HCT116 (cell line): ENCODE measurements around the gene TFB2M. TPM values are rescaled to one million over a fixed set of nuclear protein-coding genes. Genes with fewer than 3 reads are reported as not detected.

ENCODE experiments used
- ATAC-seq: fragments of 200-7000 bp; cut with Tn5 transposase; 2 replicates; pipeline ENCODE4 v1.9.1; 2020; ENCODE audit warnings: mild to moderate bottlenecking, moderate library complexity
- BruUV-seq: library from RNA; stranded (reverse); fragments of 400-500 nt; replicated peaks from 2 replicates; lab custom pipeline; 2021; lab: Mats Ljungman, UMichigan
- CTCF ChIA-PET: fragments of 300-600 bp; sonication (Branson Sonifier 250); formaldehyde crosslinking; loops from one replicate; lab custom pipeline; 2021; ENCODE audit warnings: antibody characterized with exemption; lab: Charles Lee
- POLR2A ChIA-PET: fragments of 300-600, 350-600 bp; sonication (Branson Sonifier 250); formaldehyde crosslinking; loops from one replicate; lab custom pipeline; 2021; ENCODE audit warnings: antibody characterized with exemption; lab: Charles Lee
- RAD21 ChIA-PET, 2 experiments: fragments of 300-600 bp; sonication (Branson Sonifier 250); formaldehyde crosslinking; loops; one replicate each; lab custom pipeline; 2023; ENCODE audit warnings: low total read pairs in 2 of 2; ENCODE audit not compliant: uncharacterized antibody in 2 of 2, unreplicated experiment in 2 of 2, low non-redundant PET in 1 of 2; lab: Charles Lee
- DNase-seq: peaks from one replicate; pipeline ENCODE4 v3.0.0-alpha.2; 2010; ENCODE audit warnings: low read depth, low spot score
- H2AFZ ChIP-seq: fragments of 200-600 bp; shearing (Covaris generic), sonication (generic); 2 replicates; pipeline ENCODE4 v1.6.1; 2017; ENCODE audit warnings: low read depth, mixed run types, mixed read lengths, antibody characterized with exemption, low read length; ENCODE audit not compliant: poor library complexity, severe bottlenecking
- H3K27ac ChIP-seq: 2 replicates; pipeline ENCODE4 v1.5.1; 2012; ENCODE audit warnings: low read depth, low read length
- H3K27me3 ChIP-seq: fragments of 200-600 bp; sonication (generic); 2 replicates; pipeline ENCODE4 v1.6.1; 2016; ENCODE audit warnings: mixed run types, low read length, mixed read lengths; ENCODE audit not compliant: insufficient read depth
- H3K36me3 ChIP-seq, 2 experiments: fragments of 200-500 bp in 1 of 2; fragments of 200-600 bp in 1 of 2; sonication (Bioruptor generic) in 1 of 2; sonication (generic) in 1 of 2; 2 replicates each; pipeline versions ENCODE4 v1.5.1 to v1.6.1; 2014 to 2016; ENCODE audit warnings: low read length in 2 of 2, inconsistent platforms in 1 of 2, mixed read lengths in 1 of 2, mixed run types in 1 of 2; ENCODE audit not compliant: insufficient read depth in 2 of 2, control insufficient read depth in 1 of 2
- H3K4me1 ChIP-seq, 2 experiments: fragments of 200-600 bp in 1 of 2; sonication (generic) in 1 of 2; 2 replicates each; pipeline versions ENCODE4 v1.5.1 to v1.6.1; 2012 to 2017; ENCODE audit warnings: low read length in 2 of 2, inconsistent platforms in 1 of 2, mild to moderate bottlenecking in 1 of 2, mixed read lengths in 1 of 2, mixed run types in 1 of 2, moderate library complexity in 1 of 2; ENCODE audit not compliant: insufficient read depth in 2 of 2, control insufficient read depth in 1 of 2
- H3K4me2 ChIP-seq: fragments of 200-600 bp; sonication (generic); 2 replicates; pipeline ENCODE4 v1.6.1; 2017; ENCODE audit warnings: mixed run types, low read length, mixed read lengths
- H3K4me3 ChIP-seq, 2 experiments: fragments of 200-600 bp in 1 of 2; sonication (generic) in 1 of 2; replicated peaks in 1 of 2; 2 replicates each; pipeline ENCODE4 v1.5.1; 2011 to 2016; ENCODE audit warnings: low read length in 2 of 2, control low read depth in 1 of 2, low read depth in 1 of 2, mild to moderate bottlenecking in 1 of 2, mixed read lengths in 1 of 2, mixed run types in 1 of 2
- H3K79me2 ChIP-seq: fragments of 200-600 bp; sonication (generic); 2 replicates; pipeline ENCODE4 v1.6.1; 2017; ENCODE audit warnings: mild to moderate bottlenecking, mixed run types, low read length, moderate library complexity, mixed read lengths; ENCODE audit not compliant: insufficient read depth
- H3K9ac ChIP-seq: fragments of 200-600 bp; sonication (generic); 2 replicates; pipeline ENCODE4 v1.6.1; 2016; ENCODE audit warnings: low read length, mixed read lengths
- H3K9me2 ChIP-seq: fragments of 200-600 bp; sonication (generic), shearing (Covaris generic); 2 replicates; pipeline ENCODE4 v1.6.1; 2017; ENCODE audit warnings: mixed run types, mild to moderate bottlenecking, moderate library complexity; ENCODE audit not compliant: insufficient read depth
- H3K9me3 ChIP-seq, 2 experiments: fragments of 200-500 bp in 1 of 2; fragments of 200-600 bp in 1 of 2; sonication (Bioruptor generic) in 1 of 2; sonication (generic) in 1 of 2; 2 replicates each; pipeline ENCODE4 v1.6.1; 2014 to 2017; ENCODE audit warnings: low read length in 2 of 2, mixed read lengths in 2 of 2, inconsistent platforms in 1 of 2, low read depth in 1 of 2, mild to moderate bottlenecking in 1 of 2, mixed run types in 1 of 2, moderate library complexity in 1 of 2; ENCODE audit not compliant: control insufficient read depth in 1 of 2, insufficient read depth in 1 of 2
- H4K20me1 ChIP-seq: fragments of 200-600 bp; sonication (generic), shearing (Covaris generic); 2 replicates; pipeline ENCODE4 v1.6.1; 2017; ENCODE audit warnings: mixed run types, mild to moderate bottlenecking, moderate library complexity; ENCODE audit not compliant: insufficient read depth
- CTCF ChIP-seq, 3 experiments: fragments of 200-600 bp in 1 of 3; sonication (generic) in 1 of 3; IDR thresholded peaks in 2 of 3; conservative IDR thresholded peaks in 1 of 3; 2 replicates each; pipeline ENCODE4 v1.5.1; 2012 to 2017; ENCODE audit warnings: low read depth in 2 of 3, low read length in 2 of 3, antibody characterized with exemption in 1 of 3, borderline replicate concordance in 1 of 3, control low read depth in 1 of 3, mild to moderate bottlenecking in 1 of 3, mixed read lengths in 1 of 3, mixed run types in 1 of 3, moderate library complexity in 1 of 3; ENCODE audit not compliant: insufficient read depth in 1 of 3
- REST ChIP-seq: IDR thresholded peaks from 2 replicates; pipeline ENCODE4 v1.6.1; 2012; ENCODE audit warnings: low read depth
- SRF ChIP-seq: IDR thresholded peaks from 2 replicates; pipeline ENCODE4 v1.6.1; 2012; ENCODE audit warnings: low read depth
- YY1 ChIP-seq: IDR thresholded peaks from 2 replicates; pipeline ENCODE4 v1.6.1; 2011; ENCODE audit warnings: low read length, low read depth, moderate library complexity, mild to moderate bottlenecking; ENCODE audit not compliant: insufficient replicate concordance; ENCODE audit errors: extremely low read depth
- intact Hi-C: fragments of 100-400 bp; cut with micrococcal nuclease; formaldehyde crosslinking; loops from 2 replicates; pipeline ENCODE4 v1.10.0; 2022
- total RNA-seq: library from RNA; stranded (reverse); gene quantifications from one replicate; pipeline ENCODE4 v1.2.1, GENCODE V29; 2021; ENCODE audit not compliant: unreplicated experiment

TFB2M gene
- total RNA-seq, 1 experiment from 2014 or later, result 24.4 TPM

GRCh38 chr1:246588159-246588721 is 22.2 kb upstream of the TFB2M start:
- ChIA-PET CTCF (no interaction called here), RAD21 (no interaction called here), POLR2A (no interaction called here)
- BruUV-seq, result no TSS peak
- Histone ChIP-seq H2AFZ (no peak overlapping the region), H3K4me3 (no peak overlapping the region), H3K9me2 (no peaks in the 10 kb centered on the region), H4K20me1 (no peaks in the 10 kb centered on the region), H3K9me3 (no peaks in the 10 kb centered on the region), H3K4me2 (no peak overlapping the region), H3K36me3 (no peaks in the 10 kb centered on the region), H3K27me3 (no peaks in the 10 kb centered on the region), H3K9ac (no peak overlapping the region), H3K27ac (no peak overlapping the region), H3K4me1 (no peaks in the 10 kb centered on the region), H3K79me2 (peaks cover 3% of the 10 kb centered on the region)
- intact Hi-C loops, result no loop called here
- peak; percentile 53; the same call in 1 of the 2 replicates for TF ChIP-seq SRF
- TF ChIP-seq YY1, result no peak
- TF ChIP-seq CTCF (IDR thresholded peaks at IDR 0.05 in 2 of 3, conservative IDR thresholded peaks at IDR 0.05 in 1 of 3; ENCODE audit: borderline replicate concordance in 1 of 3, insufficient read depth in 1 of 3, low read depth in 2 of 3, low read length in 2 of 3), result no peak
- no peak for TF ChIP-seq REST
- ATAC-seq (no peak), DNase-seq (no peak)
